Uterus (tissue), 4 donors: ENCODE measurements around the gene STX5. TPM values are rescaled to one million over a fixed set of nuclear protein-coding genes. Genes with fewer than 3 reads are reported as not detected.
A peak's percentile ranks its signal among the peaks of the same experiment; 100 is the strongest.

ENCODE experiments used
- DNase-seq, 2 donors: peaks; one replicate each; pipeline ENCODE4 v3.0.0-alpha.2; 2019 to 2020
- H3K27ac ChIP-seq, 2 donors: fragments of 200-600 bp; sonication (generic); 1 replicate in 1 of 2; 2 replicates in 1 of 2; pipeline ENCODE4 v1.5.1; 2016 to 2018
- H3K27me3 ChIP-seq, 2 donors: fragments of 200-600 bp; sonication (generic); one replicate each; pipeline ENCODE4 v1.5.1; 2018 to 2019; ENCODE audit warnings: control low read depth in 1 of 2
- H3K36me3 ChIP-seq, 2 donors: fragments of 200-600 bp; sonication (generic); one replicate each; pipeline ENCODE4 v1.5.1; 2019; ENCODE audit warnings: control low read depth in 1 of 2
- H3K4me1 ChIP-seq, 2 donors: fragments of 200-600 bp; sonication (generic); one replicate each; pipeline ENCODE4 v1.5.1; 2018 to 2019; ENCODE audit warnings: control low read depth in 1 of 2
- H3K4me3 ChIP-seq, 2 donors: fragments of 200-600 bp; sonication (generic); 1 replicate in 1 of 2; 2 replicates in 1 of 2; pipeline ENCODE4 v1.5.1; 2018 to 2019; ENCODE audit warnings: mild to moderate bottlenecking in 1 of 2
- H3K9me3 ChIP-seq, 2 donors: fragments of 200-600 bp; sonication (generic); one replicate each; pipeline ENCODE4 v1.5.1; 2019; ENCODE audit warnings: control low read depth in 1 of 2
- CTCF ChIP-seq, 4 experiments: fragments of 200-600 bp in 2 of 4; fragments of 450-650 bp in 2 of 4; sonication (generic) in 2 of 4; IDR thresholded peaks; one replicate each; pipeline ENCODE4 v1.5.1; 2016 to 2019; ENCODE audit warnings: antibody characterized with exemption in 4 of 4, mild to moderate bottlenecking in 2 of 4, moderate library complexity in 1 of 4
- POLR2A ChIP-seq, 2 donors: fragments of 450-650 bp; IDR thresholded peaks; one replicate each; pipeline ENCODE4 v1.6.1; 2016; ENCODE audit warnings: antibody characterized with exemption in 2 of 2, mild to moderate bottlenecking in 1 of 2, moderate library complexity in 1 of 2
- intact Hi-C: fragments of 100-400 bp; cut with DNase I; formaldehyde crosslinking; loops from one replicate; pipeline ENCODE4 v1.15.1; 2023; ENCODE audit warnings: low total_unique reads
- total RNA-seq, 4 donors: library from RNA; depleted of rRNA in 3 of 4; stranded (reverse); fragments of >200 nt in 3 of 4; gene quantifications; one replicate each; pipeline versions ENCODE4 v1.1.0 to v1.2.4, GENCODE V29; 2014 to 2023
- donor health status: DM: yes; HTN: yes; CAD: no.

The STX5 gene
- total RNA-seq, 4 donors from 2014 or later: 36.5 to 73.5 (median 55.2) TPM

GRCh38 chr11:62816557-62816956, 15.3 kb downstream of the STX5 start:
- no peak for DNase-seq
- H3K27ac ChIP-seq: no peak overlapping the region
- TF ChIP-seq CTCF (IDR thresholded peaks at IDR 0.05) (no peak), POLR2A (IDR thresholded peaks at IDR 0.05) (no peak)
- intact Hi-C loops: no loop called here
- H3K36me3 ChIP-seq: no peaks in the 10 kb centered on the region
- H3K9me3 ChIP-seq: no peaks in the 10 kb centered on the region
- no peak overlapping the region for H3K4me3 ChIP-seq
- H3K4me1 ChIP-seq: no peaks in the 10 kb centered on the region
- H3K27me3 ChIP-seq: no peaks in the 10 kb centered on the region

GRCh38 chr11:62811659-62812058, 20.2 kb downstream of the STX5 start:
- no peak for DNase-seq
- Histone ChIP-seq H3K27me3 (no peaks in the 10 kb centered on the region), H3K27ac (no peak overlapping the region), H3K9me3 (no peaks in the 10 kb centered on the region), H3K4me1 (no peaks in the 10 kb centered on the region), H3K36me3 (no peaks in the 10 kb centered on the region), H3K4me3 (no peak overlapping the region)
- TF ChIP-seq POLR2A (IDR thresholded peaks at IDR 0.05) (no peak), CTCF (IDR thresholded peaks at IDR 0.05) (no peak)
- intact Hi-C loops: no loop called here

GRCh38 chr11:62810748-62811147, 21.1 kb downstream of the STX5 start:
- Histone ChIP-seq H3K4me3 (no peak overlapping the region), H3K9me3 (no peaks in the 10 kb centered on the region), H3K27ac (no peak overlapping the region), H3K4me1 (no peaks in the 10 kb centered on the region), H3K27me3 (no peaks in the 10 kb centered on the region), H3K36me3 (no peaks in the 10 kb centered on the region)
- DNase-seq: no peak
- TF ChIP-seq CTCF (IDR thresholded peaks at IDR 0.05): no peak
- intact Hi-C loops: no loop called here

- peak; percentile 32 to 42 for DNase-seq
- H3K27ac ChIP-seq: peak overlapping the region; percentile 83 to 91
- H3K9me3 ChIP-seq: no peaks in the 10 kb centered on the region
- H3K4me1 ChIP-seq: peaks cover 0 to 4% of the 10 kb centered on the region in 2 donors
- no peaks in the 10 kb centered on the region for H3K36me3 ChIP-seq
- no peaks in the 10 kb centered on the region for H3K27me3 ChIP-seq
- H3K4me3 ChIP-seq: no peak overlapping the region
- intact Hi-C loops: no loop called here
- no peak for TF ChIP-seq POLR2A (IDR thresholded peaks at IDR 0.05)
- no peak for TF ChIP-seq CTCF (IDR thresholded peaks at IDR 0.05)
Observed at GRCh38 chr11:62806611-62807121, 25.2 kb downstream of the STX5 start.

- DNase-seq: no peak
- TF ChIP-seq POLR2A (IDR thresholded peaks at IDR 0.05) (no peak), CTCF (IDR thresholded peaks at IDR 0.05) (no peak)
- no peaks in the 10 kb centered on the region for H3K9me3 ChIP-seq
- H3K27ac ChIP-seq: peak overlapping the region; percentile 83 to 91
- intact Hi-C loops: no loop called here
- no peaks in the 10 kb centered on the region for H3K36me3 ChIP-seq
- no peaks in the 10 kb centered on the region for H3K27me3 ChIP-seq
- H3K4me3 ChIP-seq: peak overlapping the region; percentile 73 to 99
- peaks cover 0 to 4% of the 10 kb centered on the region in 2 donors for H3K4me1 ChIP-seq
Observed at GRCh38 chr11:62805961-62806441, 25.9 kb downstream of the STX5 start.
